22Rv1 (cell line): ENCODE measurements around the gene NOTCH1.

Experiments used
- ZFX ChIP-seq: fragments of 450-650 bp; IDR thresholded peaks from 2 replicates; pipeline ENCODE4 v1.6.1; 2017; ENCODE audit warnings: antibody characterized with exemption, borderline replicate concordance
- TF ChIP-seq, protein P1 (sequence below): fragments of 450-650 bp; IDR thresholded peaks from 2 replicates; pipeline ENCODE4 v1.5.1; 2017; ENCODE audit warnings: mild to moderate bottlenecking

GRCh38 chr9:136448655-136449054 lies 97.2 kb downstream of the NOTCH1 start:
- TF ChIP-seq, protein P1, sequence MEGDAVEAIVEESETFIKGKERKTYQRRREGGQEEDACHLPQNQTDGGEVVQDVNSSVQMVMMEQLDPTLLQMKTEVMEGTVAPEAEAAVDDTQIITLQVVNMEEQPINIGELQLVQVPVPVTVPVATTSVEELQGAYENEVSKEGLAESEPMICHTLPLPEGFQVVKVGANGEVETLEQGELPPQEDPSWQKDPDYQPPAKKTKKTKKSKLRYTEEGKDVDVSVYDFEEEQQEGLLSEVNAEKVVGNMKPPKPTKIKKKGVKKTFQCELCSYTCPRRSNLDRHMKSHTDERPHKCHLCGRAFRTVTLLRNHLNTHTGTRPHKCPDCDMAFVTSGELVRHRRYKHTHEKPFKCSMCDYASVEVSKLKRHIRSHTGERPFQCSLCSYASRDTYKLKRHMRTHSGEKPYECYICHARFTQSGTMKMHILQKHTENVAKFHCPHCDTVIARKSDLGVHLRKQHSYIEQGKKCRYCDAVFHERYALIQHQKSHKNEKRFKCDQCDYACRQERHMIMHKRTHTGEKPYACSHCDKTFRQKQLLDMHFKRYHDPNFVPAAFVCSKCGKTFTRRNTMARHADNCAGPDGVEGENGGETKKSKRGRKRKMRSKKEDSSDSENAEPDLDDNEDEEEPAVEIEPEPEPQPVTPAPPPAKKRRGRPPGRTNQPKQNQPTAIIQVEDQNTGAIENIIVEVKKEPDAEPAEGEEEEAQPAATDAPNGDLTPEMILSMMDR = no peak
- TF ChIP-seq ZFX = no peak
